Measurements from ENCODE around the gene UPF3B.
A peak's percentile ranks its signal among the peaks of the same experiment; 100 is the strongest.
"Not testable (repeated sequence)": the region's sequence is repeated elsewhere in the genome, so short reads cannot be mapped to it uniquely, and the experiment has no call there.

The UPF3B gene

DNA sequence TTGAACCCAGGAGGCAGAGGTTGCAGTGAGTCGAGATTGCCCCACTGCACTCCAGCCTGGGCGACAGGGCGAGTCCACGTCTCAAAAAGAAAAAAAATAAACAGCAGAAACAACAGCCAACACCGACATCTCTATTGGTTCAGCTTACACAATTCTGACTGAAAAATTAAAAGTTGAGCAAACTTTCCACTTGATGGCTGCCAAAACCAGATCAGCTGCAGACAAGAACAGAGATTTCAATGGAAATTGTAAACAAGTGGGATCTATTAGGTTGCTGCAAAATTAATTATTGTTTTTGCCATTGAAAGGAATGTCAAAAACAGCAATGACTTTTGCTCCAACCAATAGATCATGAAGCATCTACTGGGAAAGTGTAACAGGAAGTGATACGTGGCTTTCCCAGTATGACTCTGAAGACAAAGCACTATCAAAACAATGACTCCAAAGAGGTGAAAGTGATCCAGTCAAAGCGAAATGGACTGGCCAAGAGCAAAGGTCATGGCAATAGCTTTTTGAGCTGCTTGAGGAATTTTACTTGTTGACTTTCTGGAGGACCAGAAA is 26.3 kb downstream of the UPF3B start:
- peak; percentile 39 for DNase-seq

GRCh38 chrX:119824221-119824620 is 28.5 kb downstream of the UPF3B start:
- not testable (repeated sequence) for DNase-seq

DNA sequence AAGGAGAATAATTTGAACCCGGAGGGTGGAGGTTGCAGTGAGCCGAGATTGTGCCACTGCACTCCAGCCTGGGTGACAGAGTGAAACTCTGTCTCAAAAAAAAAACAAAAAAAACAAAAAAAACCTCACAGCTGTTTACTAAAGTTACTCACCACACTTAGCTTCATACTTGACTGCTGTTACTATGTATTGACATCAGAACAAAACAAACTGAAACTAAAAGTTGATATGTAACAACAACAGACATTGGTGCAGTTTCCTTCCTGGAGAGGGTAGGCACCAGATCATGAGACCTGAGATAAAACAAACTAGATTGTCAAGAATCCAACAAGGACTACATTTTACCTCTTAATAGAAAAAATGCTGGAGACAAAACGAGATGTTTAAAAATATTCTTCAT is 31.1 kb downstream of the UPF3B start:
- not testable (repeated sequence) for DNase-seq

GRCh38 chrX:119817130-119817690 is 35.6 kb downstream of the UPF3B start:
- DNase-seq, result no peak

DNA sequence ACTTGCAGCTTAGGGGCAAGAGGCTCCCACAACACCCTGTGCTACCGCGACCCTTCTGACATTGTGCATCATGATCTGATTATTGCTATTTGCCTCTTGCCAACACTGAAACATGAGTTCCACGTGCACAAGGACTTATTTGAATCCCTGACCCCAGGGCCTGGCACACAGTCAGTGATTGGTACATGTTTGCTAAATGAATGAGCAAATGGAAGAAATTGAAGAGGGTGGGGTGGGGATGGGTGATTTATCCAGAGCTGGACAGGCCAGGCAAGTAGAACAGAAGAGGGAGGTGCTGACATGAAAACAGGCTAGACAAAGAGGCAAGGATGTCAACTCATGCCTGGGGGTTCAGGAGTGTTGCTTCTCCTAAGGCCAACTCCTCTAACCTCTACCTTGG is 36.5 kb downstream of the UPF3B start:
- no peak for DNase-seq

- DNase-seq, result peak; percentile 20
Measured at GRCh38 chrX:119809185-119809666, 43.5 kb downstream of the UPF3B start.

DNA sequence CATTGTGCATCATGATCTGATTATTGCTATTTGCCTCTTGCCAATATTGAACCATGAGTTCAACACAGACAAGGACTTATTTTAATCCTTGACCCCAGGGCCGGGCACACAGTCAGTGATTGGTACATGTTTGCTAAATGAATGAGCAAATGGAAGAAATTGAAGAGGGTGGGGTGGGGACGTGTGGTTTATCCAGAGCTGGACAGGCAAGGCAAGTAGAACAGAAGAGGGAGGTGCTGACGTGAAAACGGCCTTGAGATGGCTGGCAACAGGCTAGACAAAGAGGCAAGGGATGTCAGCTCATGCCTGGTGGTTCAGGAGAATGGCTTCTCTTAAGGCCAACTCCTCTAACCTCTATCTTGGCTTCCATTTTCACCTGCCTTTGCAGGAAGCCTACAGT is 44.3 kb downstream of the UPF3B start:
- DNase-seq, result not testable (repeated sequence)

- no peak for DNase-seq
Measured at GRCh38 chrX:119802546-119802945, 50.2 kb downstream of the UPF3B start.

- DNase-seq, result no peak
Measured at GRCh38 chrX:119801253-119802221, 51.2 kb downstream of the UPF3B start.

DNA sequence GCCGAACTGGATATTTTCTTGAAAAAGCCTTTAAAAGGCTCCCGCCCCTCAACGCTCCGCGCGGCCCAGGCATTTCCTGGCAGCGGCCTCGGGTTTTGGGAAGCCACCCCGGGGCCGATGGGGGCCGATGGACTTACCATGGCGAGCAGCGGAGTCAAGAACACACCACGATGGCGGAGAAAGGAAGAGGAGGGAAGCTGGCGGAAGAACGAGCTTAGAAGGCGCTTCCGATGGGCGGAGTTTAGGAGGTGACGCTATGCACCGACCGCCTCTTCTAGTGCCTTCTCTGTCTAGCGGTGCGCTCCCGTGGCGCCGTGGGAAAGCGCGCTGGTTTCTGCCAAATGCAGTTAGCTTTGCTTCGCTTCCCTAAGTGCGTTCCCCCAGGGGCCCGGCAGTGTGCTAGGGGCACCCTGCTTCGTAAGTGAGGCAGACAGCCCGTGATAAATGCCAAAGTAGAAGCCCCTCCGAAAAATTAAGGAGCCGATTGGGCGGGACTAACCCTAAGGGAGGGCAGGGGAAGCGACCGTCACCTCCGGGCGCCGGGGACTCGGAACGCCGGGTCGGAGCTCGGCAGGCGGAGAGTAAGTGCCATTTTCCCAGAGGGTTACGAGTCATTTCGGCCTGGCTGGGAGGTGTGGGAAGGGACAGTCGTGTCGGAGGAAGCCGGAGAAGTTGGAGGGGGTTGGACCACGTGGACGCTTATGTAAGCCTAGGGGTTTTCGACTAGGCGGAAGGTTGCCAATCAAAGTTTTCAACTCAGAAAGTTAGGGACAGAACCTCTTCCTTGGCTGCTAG is 61.1 kb downstream of the UPF3B start, which contains the start of gene RPL39:
RPL39 (minus strand) TSS at position 194 of the 795 bp plus-strand sequence; CDS start at position 140, 54 bp downstream.
- peak; percentile 89 for DNase-seq

DNA sequence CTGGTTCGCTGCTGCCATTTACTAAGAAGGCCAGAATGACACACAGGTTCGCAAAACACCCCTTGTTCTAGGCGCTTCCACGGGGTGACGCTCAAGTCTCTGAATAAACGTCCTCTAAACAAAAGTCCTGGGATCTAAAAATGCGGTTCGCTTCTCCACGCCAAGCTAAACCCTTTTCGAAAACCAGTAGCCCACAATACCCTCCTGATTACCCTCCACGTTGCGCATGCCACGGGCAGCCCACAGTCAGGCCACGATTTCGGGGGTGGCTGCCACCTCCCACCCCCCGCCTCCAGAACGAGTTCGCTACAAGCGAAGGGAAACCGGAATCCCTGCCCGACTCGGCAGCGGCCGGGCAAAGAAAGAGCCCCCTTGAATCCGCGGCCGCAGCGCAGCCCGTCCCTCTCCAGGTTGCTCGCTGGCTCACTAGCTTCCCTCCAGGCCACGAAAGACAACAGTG is 61.8 kb downstream of the UPF3B start:
- DNase-seq, result peak; percentile 36

- DNase-seq, result no peak
Measured at GRCh38 chrX:119784747-119785446, 67.9 kb downstream of the UPF3B start.
